Posterior cingulate gyrus (tissue), 11 donors: ENCODE measurements around the gene IGSF23.

ENCODE experiments used
- DNase-seq, 10 donors: peaks; one replicate each; pipeline versions ENCODE4 v3.0.0 to v3.0.0-alpha.2; 2020 to 2021; ENCODE audit warnings: mixed read lengths in 3 of 10
- intact Hi-C: fragments of 100-400 bp; cut with DNase I; formaldehyde crosslinking; loops from one replicate; pipeline ENCODE4 v1.15.1; 2023

IGSF23 gene

GRCh38 chr19:44635581-44636438 is 22.4 kb downstream of the IGSF23 start:
- DNase-seq = peak in 1 of 10 donors; percentile 55
- intact Hi-C loops = no loop called here

DNA sequence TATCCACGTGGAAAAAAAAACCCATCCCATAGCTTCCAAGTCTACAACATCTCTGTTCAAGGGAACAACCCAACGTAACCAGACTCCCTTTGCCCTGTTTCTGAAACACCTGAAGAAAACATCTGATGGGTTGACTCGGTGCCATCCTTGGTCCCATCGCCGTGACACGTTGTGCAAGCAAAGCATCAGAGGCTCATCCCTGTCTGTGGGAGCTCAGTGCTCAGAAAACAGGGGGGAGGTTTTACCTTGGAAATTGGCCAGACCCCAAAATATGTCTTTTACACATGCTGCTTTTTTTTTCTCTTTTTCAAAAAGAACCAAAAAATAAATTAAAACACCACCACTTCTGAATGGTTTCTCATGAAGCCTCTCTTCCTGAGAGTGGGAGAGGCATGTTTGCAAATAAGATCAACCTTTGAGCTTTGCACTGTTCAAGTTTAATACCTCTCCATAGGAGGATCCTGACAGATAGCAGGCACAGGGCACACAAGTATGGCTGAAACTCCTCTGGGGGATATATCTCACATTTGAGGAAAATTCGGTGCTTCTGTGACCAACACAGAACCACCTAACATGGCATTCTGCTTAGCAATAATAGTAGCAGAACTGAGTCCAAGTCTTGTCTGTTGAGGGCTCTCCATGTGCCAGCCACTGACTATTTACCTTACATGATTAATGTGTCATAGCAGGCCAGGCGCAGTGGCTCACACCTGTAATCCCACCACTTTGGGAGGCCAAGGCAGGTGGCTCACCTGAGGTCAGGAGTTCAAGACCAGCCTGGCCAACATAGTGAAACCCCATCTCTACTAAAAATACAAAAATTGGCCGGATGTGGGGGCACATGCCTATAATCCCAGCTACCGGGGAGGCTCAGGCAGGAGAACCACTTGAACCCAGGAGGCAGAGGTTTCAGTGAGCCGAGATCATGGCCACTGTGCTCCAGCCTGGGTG is 23.4 kb downstream of the IGSF23 start:
- intact Hi-C loops = no loop called here
- DNase-seq = peak in 1 of 10 donors; percentile 43

GRCh38 chr19:44637390-44637764 is 24.0 kb downstream of the IGSF23 start:
- intact Hi-C loops = no loop called here
- DNase-seq = no peak

GRCh38 chr19:44640518-44640917 is 27.2 kb downstream of the IGSF23 start:
- intact Hi-C loops = no loop called here
- peak in 1 of 10 donors; percentile 5 for DNase-seq

DNA sequence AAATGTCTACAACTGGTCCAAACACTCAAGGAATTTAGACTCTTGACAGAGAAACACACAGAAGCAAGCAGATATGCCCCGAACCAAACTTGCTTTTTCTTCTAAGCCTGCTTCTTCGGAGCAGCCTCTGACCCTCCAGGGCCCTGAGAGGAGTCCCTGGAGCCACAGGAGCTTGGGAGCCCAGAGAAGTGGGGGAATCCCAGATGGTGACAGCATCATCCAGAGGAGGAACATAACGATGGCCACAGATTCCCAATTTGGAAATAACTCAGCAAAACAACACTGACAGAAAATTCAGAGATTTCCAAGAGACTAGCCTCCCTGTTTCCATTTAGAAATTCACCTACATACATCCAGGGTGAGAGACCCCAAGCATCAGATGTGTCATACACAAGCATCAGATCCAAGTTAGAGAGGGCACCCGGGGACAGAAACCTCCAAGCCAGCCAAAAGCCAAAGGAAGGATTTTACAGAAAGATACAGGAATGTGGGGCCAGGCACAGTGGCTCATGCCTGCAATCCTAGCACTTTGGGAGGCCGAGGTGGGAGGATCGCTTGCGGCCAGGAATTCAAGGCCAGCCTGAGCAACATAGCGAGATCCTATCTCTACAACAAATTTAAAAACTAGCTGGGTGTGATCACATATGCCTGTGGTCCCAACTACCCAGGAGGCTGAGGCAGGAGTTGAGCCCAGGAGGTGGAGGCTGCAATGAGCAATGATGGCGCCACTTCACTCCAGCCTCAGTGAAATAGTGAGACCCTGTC is 28.3 kb downstream of the IGSF23 start:
- intact Hi-C loops = no loop called here
- DNase-seq = peak in 2 of 10 donors; percentile 18 to 20

GRCh38 chr19:44642377-44642776 is 29.0 kb downstream of the IGSF23 start:
- DNase-seq = no peak
- intact Hi-C loops = no loop called here

- DNase-seq = peak; percentile 36 to 94 (median 64)
- intact Hi-C loops = no loop called here
Observed at GRCh38 chr19:44643605-44644401, 30.4 kb downstream of the IGSF23 start, which contains the start of gene PVR. Gene PVR (plus strand): TSS chr19:44643910. CDS start chr19:44644097, 187 bp downstream.

DNA sequence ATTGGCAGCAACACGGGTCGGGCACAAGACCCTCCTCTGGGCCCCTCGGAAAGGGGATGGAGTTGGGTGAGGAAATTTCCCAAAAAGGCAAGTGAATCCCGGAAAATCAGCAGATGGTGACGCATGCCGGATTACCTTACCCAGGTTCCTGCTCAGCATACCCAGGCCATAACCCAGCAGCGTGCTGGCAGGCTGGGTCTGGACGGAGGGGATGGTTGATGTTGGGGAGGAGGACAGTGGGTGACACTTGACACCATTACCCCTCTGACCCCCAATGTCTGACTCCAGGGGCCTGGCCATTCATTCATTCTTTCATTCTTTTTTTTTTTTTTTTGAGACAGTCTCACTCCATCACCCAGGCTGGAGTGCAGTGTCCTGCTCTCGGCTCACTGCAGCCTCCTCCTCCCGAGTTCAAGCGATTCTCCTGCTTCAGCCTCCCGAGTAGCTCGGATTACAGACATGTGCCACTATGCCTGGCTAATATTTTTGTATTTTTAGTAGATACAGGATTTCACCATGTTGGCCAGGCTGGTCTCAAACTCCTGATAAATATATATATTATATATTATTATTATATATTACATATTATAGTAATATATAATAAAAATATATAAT is 31.1 kb downstream of the IGSF23 start:
- intact Hi-C loops = no loop called here

DNA sequence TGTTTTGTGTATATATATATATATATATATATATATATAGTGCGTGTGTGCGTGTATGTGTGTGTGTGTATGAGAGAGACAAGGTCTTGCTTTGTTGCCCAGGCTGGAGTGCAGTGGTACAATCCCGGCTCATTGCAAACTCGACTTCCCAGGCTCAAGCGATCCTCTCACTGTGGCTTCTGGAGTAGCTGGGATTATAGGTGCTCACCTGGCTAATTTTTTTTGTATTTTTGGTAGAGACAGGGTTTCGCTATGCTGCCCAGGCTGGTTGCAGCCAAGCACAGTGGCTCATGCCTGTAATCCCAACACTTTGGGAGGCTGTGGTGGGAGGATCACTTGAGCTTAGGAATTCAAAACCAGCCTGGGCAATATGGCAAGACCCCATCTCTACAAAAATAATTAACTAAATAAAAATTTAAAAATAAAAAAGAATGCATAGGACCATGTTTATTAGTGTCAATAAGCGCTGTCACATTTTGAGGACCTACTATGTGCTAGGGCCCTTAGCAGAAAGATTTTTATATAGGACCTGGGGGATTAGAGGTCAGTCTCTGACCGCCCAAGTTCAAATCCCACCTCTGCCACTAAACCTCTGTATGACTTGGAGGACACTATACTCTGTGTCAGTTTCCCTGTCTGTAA is 32.2 kb downstream of the IGSF23 start:
- intact Hi-C loops = no loop called here
- DNase-seq = peak in 2 of 10 donors; percentile 11 to 16

More for the DNA sequence above, 31.1 kb downstream of the IGSF23 start:
- DNase-seq = peak in 3 of 10 donors; percentile 12 to 82 (median 64)

DNA sequence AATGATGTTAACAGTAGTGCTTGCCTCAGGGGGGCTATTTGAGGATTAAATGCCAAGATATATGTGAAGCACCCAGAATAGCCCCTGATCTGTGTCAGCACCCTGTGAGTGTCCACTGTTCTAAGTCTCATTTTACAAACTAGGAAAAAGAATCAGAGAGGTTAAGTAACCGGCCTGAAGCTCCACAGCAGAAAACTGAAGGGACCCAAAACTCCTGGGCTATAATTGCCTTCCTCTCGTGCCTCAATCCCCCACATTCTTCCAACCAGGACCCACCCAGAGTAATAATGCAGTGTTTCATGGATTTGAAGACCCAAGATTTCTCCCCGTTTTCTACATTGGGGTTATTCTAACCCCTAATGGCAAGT is 32.7 kb downstream of the IGSF23 start:
- intact Hi-C loops = no loop called here
- no peak for DNase-seq

DNA sequence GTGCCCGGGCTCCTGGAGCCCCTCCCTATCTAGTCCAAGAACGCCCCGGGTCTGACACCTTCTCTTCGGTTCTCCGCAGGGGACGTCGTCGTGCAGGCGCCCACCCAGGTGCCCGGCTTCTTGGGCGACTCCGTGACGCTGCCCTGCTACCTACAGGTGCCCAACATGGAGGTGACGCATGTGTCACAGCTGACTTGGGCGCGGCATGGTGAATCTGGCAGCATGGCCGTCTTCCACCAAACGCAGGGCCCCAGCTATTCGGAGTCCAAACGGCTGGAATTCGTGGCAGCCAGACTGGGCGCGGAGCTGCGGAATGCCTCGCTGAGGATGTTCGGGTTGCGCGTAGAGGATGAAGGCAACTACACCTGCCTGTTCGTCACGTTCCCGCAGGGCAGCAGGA is 33.8 kb downstream of the IGSF23 start:
- intact Hi-C loops = no loop called here
- DNase-seq = peak in 1 of 10 donors; percentile 61

- intact Hi-C loops = no loop called here
- peak in 1 of 10 donors; percentile 47 for DNase-seq
Observed at GRCh38 chr19:44648631-44649251, 35.4 kb downstream of the IGSF23 start.

DNA sequence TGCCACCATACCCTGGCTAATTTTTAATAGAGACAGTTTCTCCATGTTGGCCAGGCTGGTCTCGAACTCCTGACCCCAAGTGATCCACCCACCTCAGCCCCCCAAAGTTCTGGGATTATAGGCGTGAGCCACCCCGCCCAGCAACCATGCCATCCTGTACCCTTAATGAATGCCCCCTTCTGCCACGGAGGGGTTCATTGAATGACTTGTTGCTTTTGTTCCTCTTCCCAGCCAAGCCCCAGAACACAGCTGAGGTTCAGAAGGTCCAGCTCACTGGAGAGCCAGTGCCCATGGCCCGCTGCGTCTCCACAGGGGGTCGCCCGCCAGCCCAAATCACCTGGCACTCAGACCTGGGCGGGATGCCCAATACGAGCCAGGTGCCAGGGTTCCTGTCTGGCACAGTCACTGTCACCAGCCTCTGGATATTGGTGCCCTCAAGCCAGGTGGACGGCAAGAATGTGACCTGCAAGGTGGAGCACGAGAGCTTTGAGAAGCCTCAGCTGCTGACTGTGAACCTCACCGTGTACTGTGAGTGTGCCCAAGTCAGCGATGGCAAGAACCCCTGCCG is 36.3 kb downstream of the IGSF23 start:
- intact Hi-C loops = no loop called here

GRCh38 chr19:44653343-44653742 is 40.0 kb downstream of the IGSF23 start:
- peak in 2 of 10 donors; percentile 12 to 39 for DNase-seq
- intact Hi-C loops = no loop called here

More for the DNA sequence above, 36.3 kb downstream of the IGSF23 start:
- peak in 2 of 10 donors; percentile 44 to 65 for DNase-seq

DNA sequence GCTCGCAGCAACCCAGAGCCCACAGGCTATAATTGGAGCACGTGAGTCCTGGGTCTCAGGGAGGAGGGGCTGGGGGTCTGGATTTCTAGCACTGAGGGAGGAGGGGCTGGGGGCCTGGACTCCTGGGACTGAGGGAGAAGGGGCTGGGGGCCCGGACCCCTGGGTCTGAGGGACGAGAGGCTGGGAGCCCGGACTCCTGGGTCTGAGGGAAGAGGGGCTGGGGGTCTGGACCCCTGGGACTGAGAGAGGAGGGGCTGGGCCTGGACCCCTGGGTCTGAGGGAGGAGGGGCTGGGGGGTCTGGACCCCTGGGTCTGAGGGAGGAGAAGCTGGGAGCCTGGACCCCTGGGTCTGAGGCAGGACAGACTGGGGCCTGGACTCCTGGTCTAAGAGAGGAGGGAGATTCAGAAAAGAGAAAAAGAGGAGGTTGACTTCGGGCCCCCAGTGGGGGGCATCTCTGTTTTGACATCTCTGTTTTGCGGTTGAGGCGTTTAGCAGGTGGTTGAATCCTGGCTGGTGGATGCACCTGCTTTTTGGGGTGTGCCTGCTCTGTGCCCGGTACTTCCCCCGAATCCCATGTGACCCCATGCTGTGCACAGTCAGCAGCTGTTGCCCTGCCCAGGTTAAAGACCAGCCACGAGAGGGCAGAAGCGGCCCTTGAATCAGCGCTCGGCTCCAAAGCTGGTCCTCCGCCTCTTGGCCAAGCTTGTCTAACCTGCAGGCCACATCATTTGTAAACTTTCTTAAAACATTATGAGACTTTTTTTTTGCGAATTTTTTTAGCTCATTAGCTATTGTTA is 40.8 kb downstream of the IGSF23 start:
- intact Hi-C loops = no loop called here
- DNase-seq = peak in 7 of 10 donors; percentile 39 to 89 (median 45)

DNA sequence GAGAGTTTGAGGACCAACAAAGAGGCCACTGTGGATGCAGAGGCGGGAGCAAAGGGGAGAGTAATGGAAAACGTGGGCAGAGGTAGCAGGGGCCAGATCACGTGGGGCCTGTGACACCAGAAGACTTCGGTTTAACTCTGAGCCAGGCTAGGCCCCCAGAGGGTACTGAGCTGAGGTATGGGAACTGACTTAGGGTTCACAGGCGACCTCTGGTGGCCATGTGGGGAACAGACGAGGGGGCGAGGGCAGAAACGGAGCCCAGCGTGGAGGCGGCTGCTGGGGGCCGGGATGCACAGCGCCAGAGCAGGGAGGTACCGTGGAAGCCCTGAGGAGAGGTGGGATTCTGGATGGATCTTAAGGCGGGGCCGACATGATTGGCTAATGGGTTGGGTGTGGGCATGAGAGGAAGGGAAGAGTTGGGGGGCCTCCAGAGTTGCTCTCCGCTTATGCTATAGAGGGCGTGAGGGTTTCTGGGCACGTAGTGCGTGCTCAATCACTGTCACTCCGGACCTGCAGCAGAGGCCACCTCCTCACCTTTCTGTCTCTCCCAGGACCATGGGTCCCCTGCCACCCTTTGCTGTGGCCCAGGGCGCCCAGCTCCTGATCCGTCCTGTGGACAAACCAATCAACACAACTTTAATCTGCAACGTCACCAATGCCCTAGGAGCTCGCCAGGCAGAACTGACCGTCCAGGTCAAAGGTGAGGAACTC is 44.0 kb downstream of the IGSF23 start:
- DNase-seq = peak in 8 of 10 donors; percentile 40 to 92 (median 60)
- intact Hi-C loops = loop anchor here (2.0 kb wide), 1 partner anchor 87 kb away; no protein-coding TSS in a partner anchor
